ENCODE data around the gene C17orf107.

The C17orf107 gene

DNA sequence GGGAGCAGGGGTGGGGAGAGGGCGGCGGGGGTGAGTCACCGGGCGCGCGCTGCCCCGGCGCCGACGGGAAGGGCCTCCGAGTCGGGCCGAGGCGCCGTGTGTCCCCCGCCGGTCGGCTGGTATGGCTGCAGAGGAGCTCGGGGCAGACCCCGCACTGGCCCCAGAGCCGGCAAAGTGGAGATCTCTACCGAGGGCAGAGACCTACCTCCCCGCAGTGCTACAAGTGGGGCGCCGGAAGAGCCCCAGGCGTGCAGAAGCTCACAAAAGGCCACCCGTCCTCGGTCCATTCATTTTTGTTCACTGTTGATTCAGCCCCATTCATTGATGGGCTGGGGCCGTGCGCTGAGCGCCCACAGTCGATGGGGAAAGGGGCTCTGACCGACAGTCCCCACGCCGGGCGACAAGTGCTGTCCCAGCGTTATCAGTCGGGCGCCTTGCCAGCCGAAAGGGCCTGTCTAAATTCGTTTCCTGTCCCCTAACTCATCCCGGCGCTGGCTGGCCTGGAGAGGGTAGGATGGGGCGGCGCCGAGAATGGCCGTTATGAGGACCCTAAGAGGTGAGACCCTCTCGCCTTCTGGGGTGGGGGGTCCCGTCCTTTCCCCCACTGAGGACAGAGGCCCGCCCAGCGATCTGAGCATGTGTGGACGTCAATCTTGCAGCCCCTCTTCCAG, 50.9 kb downstream of the C17orf107 start:
- DNase-seq = no peak

DNA sequence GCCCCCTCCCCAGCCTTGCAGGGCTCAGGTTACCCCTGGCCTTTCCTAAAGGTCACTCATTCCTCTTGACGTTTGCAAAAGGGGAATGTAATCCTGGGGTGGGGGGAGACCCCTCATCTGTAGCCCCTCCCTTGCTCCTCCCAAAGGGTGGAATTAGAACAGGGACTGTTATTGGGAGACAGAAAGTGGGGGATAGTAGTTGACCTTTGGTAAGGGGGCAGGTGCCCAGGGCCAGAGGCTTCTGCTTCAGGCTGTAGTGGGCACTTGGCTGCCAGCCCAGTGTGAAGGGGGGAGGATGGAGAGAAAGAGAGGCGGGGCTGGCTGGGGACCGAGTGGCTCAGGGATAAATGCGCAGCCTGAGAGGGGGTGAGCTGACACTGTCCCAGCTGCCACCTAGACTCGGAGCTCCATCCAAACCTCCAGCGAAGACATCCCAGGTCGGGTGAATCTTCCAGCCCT, 51.4 kb downstream of the C17orf107 start, which contains the start of gene ENO3:
Gene ENO3, plus strand, starts transcription at position 374 of the 459 bp plus-strand sequence. CDS start 711 bp downstream, outside the sequence.
- DNase-seq = no peak

DNA sequence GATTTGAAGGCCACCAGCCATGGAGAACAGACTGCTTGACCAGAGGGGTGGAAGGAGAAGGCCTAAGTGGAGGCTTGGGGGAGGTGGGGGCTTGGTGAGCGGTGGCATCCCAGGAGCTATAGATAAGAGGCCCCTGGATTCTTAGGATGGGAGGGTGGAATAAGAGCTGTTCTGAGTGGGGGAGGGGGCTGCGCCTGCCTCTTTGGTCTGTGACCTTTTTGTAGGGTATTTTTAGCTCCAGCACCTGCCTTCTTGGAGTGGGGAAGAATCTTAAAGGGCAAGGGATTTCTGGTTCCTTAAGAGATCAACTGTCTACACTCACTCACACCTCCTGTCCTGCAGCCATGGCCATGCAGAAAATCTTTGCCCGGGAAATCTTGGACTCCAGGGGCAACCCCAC, 52.1 kb downstream of the C17orf107 start:
- DNase-seq = no peak

Data from fibroblast of upper back skin (primary cell).